SU-DHL-6 (cell line): ENCODE measurements around the gene ZNF688.

ENCODE experiments used
- EZH2phosphoT487 ChIP-seq: fragments of 200-600 bp; sonication (generic), shearing (Covaris generic); conservative IDR thresholded peaks from 2 replicates; pipeline ENCODE4 v1.6.1; 2018; ENCODE audit warnings: mild to moderate bottlenecking, antibody characterized with exemption, low read length, moderate library complexity, mixed read lengths
- TF ChIP-seq, protein P1 (sequence below): fragments of 200-600 bp; sonication (generic); IDR thresholded peaks from one replicate; pipeline ENCODE4 v1.5.1; 2017; ENCODE audit warnings: antibody characterized with exemption, mild to moderate bottlenecking, low read length, moderate library complexity; ENCODE audit not compliant: insufficient read depth, poor library complexity, severe bottlenecking

DNA sequence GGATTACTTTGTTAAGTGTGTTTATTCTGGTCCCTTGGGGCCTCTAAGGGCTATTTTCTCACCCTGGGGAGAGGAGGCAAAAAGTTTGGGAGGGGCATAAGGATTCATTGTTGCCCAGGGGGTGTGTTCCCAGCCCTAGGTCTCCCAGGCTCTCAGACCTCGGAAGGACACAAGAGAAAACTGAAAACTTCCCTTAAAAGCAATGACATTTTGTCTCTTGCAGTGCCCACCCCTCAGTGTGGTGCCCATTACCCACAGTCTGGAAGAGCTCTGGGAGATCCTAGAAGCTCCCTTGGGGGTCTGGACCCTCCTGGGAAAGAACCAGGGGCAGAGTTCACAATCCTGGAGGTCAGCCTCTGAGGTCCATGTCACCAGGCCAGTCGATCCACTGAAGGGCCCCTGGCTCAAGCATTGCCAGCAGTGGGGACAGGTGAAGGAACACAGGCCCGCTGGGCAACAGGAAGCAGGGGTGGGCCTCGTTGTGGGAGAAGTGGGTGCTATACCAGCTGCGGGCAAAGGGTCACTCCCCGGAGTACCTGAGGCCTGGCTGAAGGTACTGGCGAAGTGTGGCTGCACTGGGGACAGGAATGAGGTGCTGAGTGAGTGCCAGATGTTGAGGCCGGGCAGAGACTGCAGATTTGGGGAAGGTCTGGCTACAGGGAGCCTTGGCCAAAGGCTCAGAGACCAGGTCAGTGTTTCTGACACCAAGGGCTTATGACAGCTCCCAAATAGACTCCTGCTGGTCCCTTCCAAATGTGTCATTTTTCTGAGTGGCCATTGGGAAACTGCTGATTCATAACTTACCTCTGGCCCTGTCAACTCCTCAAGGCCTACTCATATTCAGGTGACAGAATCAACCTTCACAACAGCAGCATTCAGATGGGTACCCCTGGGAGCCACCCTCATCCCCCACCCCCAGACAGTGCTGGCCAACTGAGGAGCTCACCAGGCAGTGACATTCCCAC, 32.2 kb downstream of the ZNF688 start:
- TF ChIP-seq, protein P1, sequence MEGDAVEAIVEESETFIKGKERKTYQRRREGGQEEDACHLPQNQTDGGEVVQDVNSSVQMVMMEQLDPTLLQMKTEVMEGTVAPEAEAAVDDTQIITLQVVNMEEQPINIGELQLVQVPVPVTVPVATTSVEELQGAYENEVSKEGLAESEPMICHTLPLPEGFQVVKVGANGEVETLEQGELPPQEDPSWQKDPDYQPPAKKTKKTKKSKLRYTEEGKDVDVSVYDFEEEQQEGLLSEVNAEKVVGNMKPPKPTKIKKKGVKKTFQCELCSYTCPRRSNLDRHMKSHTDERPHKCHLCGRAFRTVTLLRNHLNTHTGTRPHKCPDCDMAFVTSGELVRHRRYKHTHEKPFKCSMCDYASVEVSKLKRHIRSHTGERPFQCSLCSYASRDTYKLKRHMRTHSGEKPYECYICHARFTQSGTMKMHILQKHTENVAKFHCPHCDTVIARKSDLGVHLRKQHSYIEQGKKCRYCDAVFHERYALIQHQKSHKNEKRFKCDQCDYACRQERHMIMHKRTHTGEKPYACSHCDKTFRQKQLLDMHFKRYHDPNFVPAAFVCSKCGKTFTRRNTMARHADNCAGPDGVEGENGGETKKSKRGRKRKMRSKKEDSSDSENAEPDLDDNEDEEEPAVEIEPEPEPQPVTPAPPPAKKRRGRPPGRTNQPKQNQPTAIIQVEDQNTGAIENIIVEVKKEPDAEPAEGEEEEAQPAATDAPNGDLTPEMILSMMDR, result no peak
- TF ChIP-seq EZH2phosphoT487, result no peak
